AG09309 (cell line): ENCODE measurements around the gene LRRC4B.
"Not testable (repeated sequence)": the region's sequence is repeated elsewhere in the genome, so short reads cannot be mapped to it uniquely, and the experiment has no call there.

Source experiments
- DNase-seq: peaks from one replicate; pipeline ENCODE4 v3.0.0-alpha.2; 2010; ENCODE audit warnings: low read depth
- H3K4me3 ChIP-seq: 2 replicates; pipeline ENCODE4 v1.5.1; 2011; ENCODE audit warnings: mild to moderate bottlenecking, low read depth, low read length, moderate library complexity; ENCODE audit not compliant: control insufficient read depth
- CTCF ChIP-seq: IDR thresholded peaks from 2 replicates; pipeline ENCODE4 v1.5.1; 2011; ENCODE audit warnings: mild to moderate bottlenecking, low read depth, low read length, inconsistent platforms; ENCODE audit not compliant: insufficient read depth, control insufficient read depth; ENCODE audit errors: missing control alignments

The LRRC4B gene

DNA sequence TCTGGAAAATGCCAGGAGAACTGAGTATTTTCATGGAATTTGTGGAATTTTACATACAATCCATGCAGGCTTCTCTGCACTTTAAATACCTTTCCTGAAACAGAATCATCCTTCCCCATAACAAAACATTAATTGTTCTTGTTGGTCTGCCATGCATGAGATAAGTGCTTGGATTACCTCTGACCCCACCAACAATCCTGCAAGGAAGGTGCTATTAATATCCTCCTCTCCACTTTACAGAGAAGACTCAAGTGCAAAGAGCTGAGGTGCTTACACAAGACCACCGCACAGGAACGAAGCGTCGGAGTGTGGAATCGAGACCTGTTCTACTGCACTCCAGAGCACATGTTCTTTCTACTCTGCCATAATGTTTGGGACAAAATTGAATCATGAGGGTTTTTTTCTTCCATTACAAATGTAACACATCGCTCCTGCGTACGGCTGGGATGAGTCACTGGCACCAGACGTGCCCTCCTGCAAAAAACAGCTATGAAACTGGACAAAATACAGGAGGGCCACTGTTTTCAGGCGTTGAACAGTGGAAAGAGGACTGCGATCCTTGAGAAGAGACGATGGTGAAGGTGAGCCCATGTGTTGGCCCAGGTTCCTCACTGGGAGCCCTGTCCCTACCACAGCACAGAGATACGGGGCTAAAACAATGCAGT is 12.9 kb upstream of the LRRC4B start:
- TF ChIP-seq CTCF = no peak
- DNase-seq = no peak
- no peak overlapping the region for H3K4me3 ChIP-seq

GRCh38 chr19:50580240-50580639 is 12.0 kb upstream of the LRRC4B start:
- no peak overlapping the region for H3K4me3 ChIP-seq
- TF ChIP-seq CTCF = no peak
- no peak for DNase-seq

GRCh38 chr19:50576769-50577168 is 8.5 kb upstream of the LRRC4B start:
- not testable (repeated sequence) for H3K4me3 ChIP-seq, DNase-seq

DNA sequence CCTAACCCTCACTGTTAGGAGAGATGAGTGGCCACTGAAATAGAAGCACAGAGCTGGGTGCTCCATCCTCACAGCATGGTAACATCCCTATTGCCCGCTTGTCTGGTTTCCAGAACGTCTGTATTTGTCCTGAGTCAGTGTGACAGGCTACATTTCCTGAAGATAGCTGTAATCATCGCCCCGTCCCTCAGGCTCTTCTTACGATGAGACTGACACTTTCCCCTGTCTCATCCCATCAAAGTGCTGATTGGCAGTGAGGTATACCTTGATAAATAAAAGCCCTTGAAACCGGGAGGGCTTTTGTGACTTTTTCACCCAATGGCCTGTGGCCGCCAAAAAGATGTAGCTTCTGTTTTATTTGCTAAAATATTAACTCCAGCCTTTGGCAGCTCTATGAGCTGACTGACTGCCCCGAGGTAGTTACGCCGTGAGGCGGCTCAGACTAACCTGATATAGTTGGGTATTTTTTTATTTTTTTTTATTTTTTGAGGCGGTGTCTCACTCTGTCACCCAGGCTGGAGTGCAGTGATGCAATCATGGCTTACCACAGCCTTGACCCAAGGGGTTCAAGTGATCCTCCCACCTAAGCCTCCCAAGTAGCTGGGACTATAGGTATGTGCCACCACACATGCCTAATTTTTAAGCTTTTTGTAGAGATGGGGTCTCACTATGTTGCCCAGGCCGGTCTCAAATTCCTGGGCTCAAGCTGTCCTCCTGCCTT is 5.7 kb upstream of the LRRC4B start:
- DNase-seq = no peak
- H3K4me3 ChIP-seq = no peak overlapping the region
- no peak for TF ChIP-seq CTCF

- no peak for TF ChIP-seq CTCF
- H3K4me3 ChIP-seq = no peak overlapping the region
- DNase-seq = no peak
These were observed 2.8 kb upstream of the LRRC4B start for GRCh38 chr19:50570997-50571396.

- no peak for DNase-seq
- H3K4me3 ChIP-seq = no peak overlapping the region
- no peak for TF ChIP-seq CTCF
These were observed 1.8 kb upstream of the LRRC4B start for GRCh38 chr19:50569938-50570540.
